ENCODE data around the gene MEIS2. TPM values are rescaled to one million over a fixed set of nuclear protein-coding genes. Genes with fewer than 3 reads are reported as not detected.

Gene MEIS2
- total RNA-seq (2021) (9.3 and 11.7 TPM in 2 replicates), Bru-seq, nascent RNA (percentile 68 among the genes with signal in this experiment), BruChase-seq, experiment 1, labeled RNA remaining after a 2-hour chase (percentile 59 among the genes with signal in this experiment), BruChase-seq, experiment 2, labeled RNA remaining after a 6-hour chase (percentile 51 among the genes with signal in this experiment)
- long read RNA-seq, partial matches to known transcripts = 5 of 8 reads
- long read RNA-seq, other reads (novel, unspliced or antisense) = 2 of 8 reads

DNA sequence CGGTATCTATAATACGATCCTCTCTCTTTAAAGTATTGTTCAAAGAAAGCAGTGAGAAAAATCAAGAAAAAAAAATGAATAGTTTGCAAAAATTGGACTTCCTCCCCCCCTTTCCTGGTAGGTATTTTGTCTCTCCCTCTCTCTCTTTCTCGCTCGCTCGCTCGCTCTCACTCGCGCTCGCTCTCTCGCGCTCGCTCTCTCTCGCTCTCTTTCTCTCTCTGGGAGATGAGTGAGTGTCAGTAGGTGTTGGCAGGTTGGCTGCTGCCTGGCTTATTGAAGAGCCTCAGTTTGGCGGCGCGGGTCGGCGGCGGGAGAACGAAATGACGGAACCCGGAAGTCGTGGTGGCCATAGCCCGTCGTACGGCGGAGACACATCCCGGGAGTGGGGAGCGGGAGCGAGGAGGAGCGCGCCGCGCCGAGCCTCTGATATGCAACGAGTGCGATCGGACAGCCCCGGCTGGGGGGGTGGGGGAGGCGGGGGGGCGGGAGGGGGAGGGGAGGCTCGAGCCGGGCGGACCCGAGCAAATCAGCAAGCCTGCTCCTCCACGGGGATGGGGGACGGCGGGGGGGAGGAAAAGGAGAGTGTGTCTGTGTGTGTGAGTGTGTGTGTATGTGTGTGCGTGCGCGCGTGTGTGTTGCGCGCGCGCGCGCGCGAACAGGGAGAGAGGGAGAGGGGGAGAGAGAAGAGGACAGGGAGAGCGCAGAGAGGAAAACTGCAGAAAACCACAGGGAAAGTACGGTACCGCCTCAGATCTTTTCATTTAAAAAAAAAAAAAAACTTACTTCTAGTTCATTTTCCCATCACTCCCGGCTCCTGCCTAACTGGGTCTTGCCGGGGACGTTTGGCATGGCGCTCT is at the start of gene MEIS2:
Gene MEIS2 (minus strand): TSS at position 441 of the 857 bp plus-strand sequence. CDS start 1,083 bp downstream, outside the sequence.
- no TSS peak for BruUV-seq (replicated peaks)
- CTCF ChIA-PET = no interaction called here
- H3K9me3 ChIP-seq (ENCODE audit: low read depth, low read length, poor library complexity, severe bottlenecking) = no peaks in the 10 kb centered on the region

DNA sequence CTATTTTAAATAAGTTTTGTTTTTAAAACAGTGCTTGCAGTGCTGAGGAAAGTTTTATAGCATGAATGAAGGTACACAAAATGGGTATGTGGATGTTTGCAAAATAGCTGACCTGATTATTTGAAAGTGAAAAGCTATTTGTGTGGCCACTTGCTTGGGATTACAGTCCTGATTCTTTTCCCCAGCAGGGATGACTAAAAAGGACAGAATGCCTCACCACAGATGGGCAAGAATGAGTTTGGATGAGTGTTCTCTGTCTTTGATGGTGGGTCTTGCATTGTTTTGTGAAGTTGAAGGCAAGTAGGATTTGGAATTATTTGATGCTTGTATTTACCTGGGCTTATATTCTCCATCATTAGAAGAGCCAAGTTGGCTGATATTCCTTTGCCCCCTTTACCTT is 48.8 kb upstream of the MEIS2 start:
- no peak overlapping the region for H3K27ac ChIP-seq (ENCODE audit: low read depth, low read length, poor library complexity, severe bottlenecking)
- H3K4me3 ChIP-seq (ENCODE audit: low read depth, low read length, poor library complexity, severe bottlenecking) = no peak overlapping the region
- TF ChIP-seq, protein P1, sequence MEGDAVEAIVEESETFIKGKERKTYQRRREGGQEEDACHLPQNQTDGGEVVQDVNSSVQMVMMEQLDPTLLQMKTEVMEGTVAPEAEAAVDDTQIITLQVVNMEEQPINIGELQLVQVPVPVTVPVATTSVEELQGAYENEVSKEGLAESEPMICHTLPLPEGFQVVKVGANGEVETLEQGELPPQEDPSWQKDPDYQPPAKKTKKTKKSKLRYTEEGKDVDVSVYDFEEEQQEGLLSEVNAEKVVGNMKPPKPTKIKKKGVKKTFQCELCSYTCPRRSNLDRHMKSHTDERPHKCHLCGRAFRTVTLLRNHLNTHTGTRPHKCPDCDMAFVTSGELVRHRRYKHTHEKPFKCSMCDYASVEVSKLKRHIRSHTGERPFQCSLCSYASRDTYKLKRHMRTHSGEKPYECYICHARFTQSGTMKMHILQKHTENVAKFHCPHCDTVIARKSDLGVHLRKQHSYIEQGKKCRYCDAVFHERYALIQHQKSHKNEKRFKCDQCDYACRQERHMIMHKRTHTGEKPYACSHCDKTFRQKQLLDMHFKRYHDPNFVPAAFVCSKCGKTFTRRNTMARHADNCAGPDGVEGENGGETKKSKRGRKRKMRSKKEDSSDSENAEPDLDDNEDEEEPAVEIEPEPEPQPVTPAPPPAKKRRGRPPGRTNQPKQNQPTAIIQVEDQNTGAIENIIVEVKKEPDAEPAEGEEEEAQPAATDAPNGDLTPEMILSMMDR (conservative IDR thresholded peaks at IDR 0.05; ENCODE audit: low read depth, low read length) = no peak
- no peak for TF ChIP-seq EZH2 (IDR thresholded peaks at IDR 0.05; ENCODE audit: borderline replicate concordance, low read depth, low read length, poor library complexity, severe bottlenecking)
- no peaks in the 10 kb centered on the region for H3K36me3 ChIP-seq (ENCODE audit: insufficient read depth, low read length, poor library complexity, severe bottlenecking)
- CTCF ChIA-PET = no interaction called here
- no peaks in the 10 kb centered on the region for H3K27me3 ChIP-seq (replicated peaks; ENCODE audit: insufficient read depth, low read depth, low read length, poor library complexity)
- no peak for DNase-seq (ENCODE audit: low spot score)
- no peaks in the 10 kb centered on the region for H3K9me3 ChIP-seq (ENCODE audit: low read depth, low read length, poor library complexity, severe bottlenecking)
- POLR2A ChIA-PET (ENCODE audit: low non-redundant PET) = no interaction called here
- no TSS peak for BruUV-seq (replicated peaks)
- intact Hi-C loops (cut with micrococcal nuclease; ENCODE audit: unreplicated experiment) = no loop called here
- no peaks in the 10 kb centered on the region for H3K4me1 ChIP-seq (ENCODE audit: insufficient read depth, low read length, poor library complexity, severe bottlenecking)

More for the DNA sequence above, at the start of gene MEIS2:
- Histone ChIP-seq H3K4me3 (ENCODE audit: low read depth, low read length, poor library complexity, severe bottlenecking) (peak within 1 kb of the TSS; percentile 67), H3K4me1 (ENCODE audit: insufficient read depth, low read length, poor library complexity, severe bottlenecking) (peaks cover 8% of the 10 kb centered on the region), H3K36me3 (ENCODE audit: insufficient read depth, low read length, poor library complexity, severe bottlenecking) (no peaks in the 10 kb centered on the region), H3K27me3 (replicated peaks; ENCODE audit: insufficient read depth, low read depth, low read length, poor library complexity) (peaks cover 33% of the 10 kb centered on the region), H3K27ac (ENCODE audit: low read depth, low read length, poor library complexity, severe bottlenecking) (peak within 1 kb of the TSS; percentile 80)
- intact Hi-C loops (cut with micrococcal nuclease; ENCODE audit: unreplicated experiment) = loop anchor here (5.0 to 10.0 kb wide), 4 partner anchors 73 to 1346 kb away; partner anchors contain the start of gene CDIN1
- TF ChIP-seq, protein P1 (conservative IDR thresholded peaks at IDR 0.05; ENCODE audit: low read depth, low read length) = no peak
- no peak for TF ChIP-seq EZH2 (IDR thresholded peaks at IDR 0.05; ENCODE audit: borderline replicate concordance, low read depth, low read length, poor library complexity, severe bottlenecking)
- POLR2A ChIA-PET (ENCODE audit: low non-redundant PET) = no interaction called here
- DNase-seq (ENCODE audit: low spot score) = peak; percentile 92

DNA sequence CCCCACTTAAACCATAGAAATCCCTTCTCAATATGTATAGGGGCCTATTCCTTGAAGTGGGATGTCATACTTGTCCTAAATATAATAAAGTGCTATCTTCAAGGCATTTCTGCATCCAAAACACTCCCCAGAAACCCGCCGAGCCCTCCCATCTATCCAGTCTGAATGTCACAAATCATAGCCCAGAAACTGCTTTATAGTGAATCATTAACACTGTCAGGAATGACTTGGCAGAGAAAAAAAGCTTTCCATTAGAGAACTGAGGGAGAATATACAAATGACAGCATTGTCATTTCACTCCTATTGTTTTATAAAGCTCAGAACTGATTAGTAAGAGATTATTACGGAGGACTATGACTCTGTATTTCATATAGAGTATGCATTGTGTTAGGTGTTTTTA is 48.4 kb upstream of the MEIS2 start:
- POLR2A ChIA-PET (ENCODE audit: low non-redundant PET) = no interaction called here
- no peaks in the 10 kb centered on the region for H3K27me3 ChIP-seq (replicated peaks; ENCODE audit: insufficient read depth, low read depth, low read length, poor library complexity)
- no peak for DNase-seq (ENCODE audit: low spot score)

More for the DNA sequence above, 48.4 kb upstream of the MEIS2 start:
- Histone ChIP-seq H3K9me3 (ENCODE audit: low read depth, low read length, poor library complexity, severe bottlenecking) (no peaks in the 10 kb centered on the region), H3K4me3 (ENCODE audit: low read depth, low read length, poor library complexity, severe bottlenecking) (no peak overlapping the region), H3K36me3 (ENCODE audit: insufficient read depth, low read length, poor library complexity, severe bottlenecking) (no peaks in the 10 kb centered on the region), H3K27ac (ENCODE audit: low read depth, low read length, poor library complexity, severe bottlenecking) (no peak overlapping the region), H3K4me1 (ENCODE audit: insufficient read depth, low read length, poor library complexity, severe bottlenecking) (no peaks in the 10 kb centered on the region)
- TF ChIP-seq, protein P1 (conservative IDR thresholded peaks at IDR 0.05; ENCODE audit: low read depth, low read length) = no peak
- no peak for TF ChIP-seq EZH2 (IDR thresholded peaks at IDR 0.05; ENCODE audit: borderline replicate concordance, low read depth, low read length, poor library complexity, severe bottlenecking)
- intact Hi-C loops (cut with micrococcal nuclease; ENCODE audit: unreplicated experiment) = no loop called here
- CTCF ChIA-PET = no interaction called here
- no TSS peak for BruUV-seq (replicated peaks)

Measured in A673 (cell line).